ENCODE results near the gene CD74. TPM values are rescaled to one million over a fixed set of nuclear protein-coding genes. Genes with fewer than 3 reads are reported as not detected.

CD74 gene
- total and polyA plus RNA-seq, 2 of the 8 experiments (the other 6 are each of a cell fraction or from before 2014, with no cell fraction given) = 45.9 to 61.0 TPM

GRCh38 chr5:150374651-150375050 lies 38.1 kb downstream of the CD74 start:
- peaks cover 68 to 97% (median 92%) of the 10 kb centered on the region in 4 experiments for H3K36me3 ChIP-seq (ENCODE audit: control insufficient read depth in 2 of 4, insufficient read depth in 4 of 4, low read length in 3 of 4)

More at GRCh38 chr5:150374651-150375050, 38.1 kb downstream of the CD74 start:
- no peak overlapping the region for H3K18ac ChIP-seq (ENCODE audit: extremely low read depth, low read length)
- no peak overlapping the region for H3K27ac ChIP-seq (ENCODE audit: low read depth, low read length)
- H3K4me3 ChIP-seq (ENCODE audit: extremely low read depth in 1 of 4, insufficient read depth in 2 of 4, low read depth in 3 of 4, low read length in 4 of 4) = no peak overlapping the region
- no peak overlapping the region for H3K4me2 ChIP-seq (ENCODE audit: insufficient read depth in 1 of 2, low read depth in 2 of 2, low read length in 2 of 2)
- H2BK15ac ChIP-seq (ENCODE audit: low read length) = no peak overlapping the region
- DNase-seq (ENCODE audit: low read depth in 1 of 2, low spot score in 2 of 2) (no peak), FAIRE-seq (no peak)
- ChIA-PET POLR2A (ENCODE audit: partially characterized antibody) (interaction anchor here (2.2 to 32.3 kb wide), 4 partner anchors 8 to 24 kb away, joined by 10 to 455 read pairs (median 128); partner anchors contain the start of gene TCOF1), CTCF (ENCODE audit: partially characterized antibody) (interaction anchor here (1.2 to 21.5 kb wide), 2 partner anchors 15 to 24 kb away, joined by 3 to 274 read pairs; no protein-coding TSS in a partner anchor)
- no peak overlapping the region for H2BK20ac ChIP-seq (ENCODE audit: low read length)
- no peak overlapping the region for H4K8ac ChIP-seq (ENCODE audit: extremely low read depth, insufficient read depth, low read length)
- H3K56ac ChIP-seq (replicated peaks; ENCODE audit: insufficient read length, low read depth, low read length) = no peak overlapping the region
- no peak overlapping the region for H3K4ac ChIP-seq (replicated peaks; ENCODE audit: insufficient read length, low read depth, low read length)
- peaks cover 16 to 25% of the 10 kb centered on the region in 2 experiments for H4K20me1 ChIP-seq (replicated peaks in 1 of 2; ENCODE audit: control insufficient read depth in 1 of 2, insufficient read depth in 2 of 2, low read length in 2 of 2)
- H3K23me2 ChIP-seq (ENCODE audit: low read depth, low read length) = no peaks in the 10 kb centered on the region
- no peak overlapping the region for H4K5ac ChIP-seq (ENCODE audit: insufficient read length, low read depth, low read length)
- no peak for TF ChIP-seq CHD1 (IDR thresholded peaks at IDR 0.05; ENCODE audit: low read depth, low read length)
- TF ChIP-seq MAX (IDR thresholded peaks at IDR 0.05) = no peak
- TF ChIP-seq SIRT6 (IDR thresholded peaks at IDR 0.05; ENCODE audit: low read length) = no peak
- TF ChIP-seq SIN3A (conservative IDR thresholded peaks at IDR 0.05 in 1 of 2, IDR thresholded peaks at IDR 0.05 in 1 of 2; ENCODE audit: low read depth in 1 of 2, low read length in 2 of 2) = no peak
- no peak for TF ChIP-seq GTF2F1 (IDR thresholded peaks at IDR 0.05; ENCODE audit: borderline replicate concordance, low read depth, low read length)
- no peak for TF ChIP-seq CEBPB (IDR thresholded peaks at IDR 0.05; ENCODE audit: low read depth, low read length)
- no peak for TF ChIP-seq BCL11A (IDR thresholded peaks at IDR 0.05; ENCODE audit: low read depth in 2 of 2, low read length in 2 of 2)
- TF ChIP-seq CBX5 (IDR thresholded peaks at IDR 0.05; ENCODE audit: low read depth, low read length) = no peak
- no peak for TF ChIP-seq MAFK (IDR thresholded peaks at IDR 0.05; ENCODE audit: low read depth, low read length)
- TF ChIP-seq GABPA (IDR thresholded peaks at IDR 0.05; ENCODE audit: borderline replicate concordance, insufficient read depth, low read length) = no peak
- TF ChIP-seq USF2 (IDR thresholded peaks at IDR 0.05; ENCODE audit: low read length) = no peak
- no peak for TF ChIP-seq SAP30 (IDR thresholded peaks at IDR 0.05; ENCODE audit: insufficient read depth, insufficient replicate concordance, low read length)
- no peak for TF ChIP-seq TCF12 (IDR thresholded peaks at IDR 0.05; ENCODE audit: low read depth, low read length)
- no peaks in the 10 kb centered on the region for H3K79me2 ChIP-seq (ENCODE audit: control insufficient read depth in 1 of 2, insufficient read depth in 2 of 2, low read length in 2 of 2)
- no peak overlapping the region for H2BK12ac ChIP-seq (ENCODE audit: low read depth, low read length)
- no peaks in the 10 kb centered on the region for H3K79me1 ChIP-seq (ENCODE audit: low read depth, low read length)
- H3K9ac ChIP-seq (replicated peaks in 1 of 4; ENCODE audit: extremely low read depth in 1 of 4, low read depth in 3 of 4, low read length in 3 of 4) = no peak overlapping the region
- no peaks in the 10 kb centered on the region for H3K27me3 ChIP-seq (replicated peaks in 1 of 4; ENCODE audit: control insufficient read depth in 3 of 4, extremely low read depth in 1 of 4, insufficient read depth in 3 of 4, low read length in 3 of 4)
- H3K9me3 ChIP-seq (ENCODE audit: insufficient read depth in 2 of 2, low read depth in 1 of 2, low read length in 1 of 2) = no peaks in the 10 kb centered on the region
- no peak overlapping the region for H2BK120ac ChIP-seq (replicated peaks; ENCODE audit: low read depth, low read length)
- no peak overlapping the region for H2AK5ac ChIP-seq (ENCODE audit: low read depth, low read length)
- H3K23ac ChIP-seq (ENCODE audit: insufficient read length) = no peak overlapping the region
- no peak overlapping the region for H2AFZ ChIP-seq (ENCODE audit: low read length)
- no peaks in the 10 kb centered on the region for H3K4me1 ChIP-seq (replicated peaks in 1 of 4; ENCODE audit: control insufficient read depth in 3 of 4, insufficient read depth in 4 of 4, low read length in 3 of 4)
- H2BK5ac ChIP-seq (ENCODE audit: low read depth, low read length) = no peak overlapping the region
- WGBS, 2 experiments (ENCODE audit: extremely low coverage in 1 of 2, insufficient coverage in 1 of 2, insufficient read length in 1 of 2, insufficient replicate concordance in 2 of 2, low coverage in 1 of 2, low lambda C conversion rate in 2 of 2, missing lambda C conversion rate in 1 of 2) = 93% methylated on average over 11 of the region's 11 CpGs; no CpG with 5 or more reads in 1 of the 2 experiments
- no peak overlapping the region for H4K91ac ChIP-seq (replicated peaks; ENCODE audit: insufficient read length, low read length)
- H3K14ac ChIP-seq (ENCODE audit: insufficient read length) = no peak overlapping the region
